HG03378 (cell line): Measurements from ENCODE around the gene EIF1B.

Source experiments
- ATAC-seq: cut with Tn5 transposase; IDR thresholded peaks from one replicate; pipeline ENCODE4 v1.9.1; 2021; ENCODE audit warnings: mild to moderate bottlenecking, moderate library complexity; ENCODE audit not compliant: unreplicated experiment

Gene EIF1B

GRCh38 chr3:40308725-40309417 lies 636 bp upstream of the EIF1B start:
- no peak for ATAC-seq

DNA sequence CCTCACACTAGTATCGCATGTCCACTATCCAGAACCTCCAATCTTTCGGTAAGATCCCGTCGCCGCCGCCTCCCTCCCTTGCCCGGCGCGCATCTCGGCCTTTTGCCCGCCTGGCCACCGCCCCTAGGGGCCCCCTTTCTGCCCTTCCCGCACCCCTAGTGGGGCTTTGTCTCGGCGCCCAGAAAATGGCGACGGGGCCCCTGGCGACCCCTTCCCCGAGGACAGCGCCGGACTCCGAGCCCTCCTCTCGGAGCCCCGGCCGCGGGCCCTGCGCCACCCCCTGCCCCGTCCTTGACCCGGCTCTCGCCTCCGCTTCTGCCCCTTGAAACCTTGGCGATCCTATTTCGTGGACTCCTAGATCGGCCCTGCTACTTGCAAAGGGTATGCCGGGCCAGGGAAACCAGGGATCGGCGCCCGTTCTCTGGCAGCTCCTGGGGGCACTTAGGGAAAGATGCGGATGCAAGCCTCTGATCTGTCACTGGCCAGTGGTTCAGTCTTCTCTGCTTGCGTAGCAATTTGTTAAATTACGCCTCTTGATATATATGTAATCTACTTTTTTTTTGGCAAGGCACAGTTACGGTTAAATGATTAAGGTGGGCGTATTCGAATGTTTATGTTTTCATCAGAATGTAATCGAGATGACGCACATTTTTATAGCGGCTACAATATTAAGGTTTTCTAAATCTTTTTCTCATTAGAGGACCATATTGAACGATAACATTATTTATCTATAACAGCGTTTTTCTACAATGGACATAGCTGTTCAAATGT lies 603 bp downstream of the EIF1B start:
- ATAC-seq: peak; percentile 23

DNA sequence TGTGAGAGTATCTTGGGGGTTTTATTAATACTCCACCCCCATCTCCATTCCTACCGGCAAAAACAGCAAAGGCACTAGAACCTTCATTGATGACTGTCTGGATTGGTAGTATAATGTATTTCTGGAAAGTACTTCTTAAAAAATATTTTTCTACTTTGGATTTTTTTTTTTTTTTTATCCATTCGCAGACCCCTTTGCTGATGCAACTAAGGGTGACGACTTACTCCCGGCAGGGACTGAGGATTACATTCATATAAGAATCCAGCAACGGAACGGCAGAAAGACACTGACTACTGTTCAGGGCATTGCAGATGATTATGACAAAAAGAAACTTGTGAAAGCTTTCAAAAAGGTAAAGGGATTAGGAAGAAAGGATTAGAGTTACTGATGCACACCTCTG lies 1.2 kb downstream of the EIF1B start:
- no peak for ATAC-seq

- no peak for ATAC-seq
Observed at GRCh38 chr3:40312661-40313226, 3.2 kb downstream of the EIF1B start.

- no peak for ATAC-seq
Observed at GRCh38 chr3:40313975-40314860, 4.7 kb downstream of the EIF1B start.

- peak; percentile 64 for ATAC-seq
Observed at GRCh38 chr3:40317061-40317855, 7.8 kb downstream of the EIF1B start.

DNA sequence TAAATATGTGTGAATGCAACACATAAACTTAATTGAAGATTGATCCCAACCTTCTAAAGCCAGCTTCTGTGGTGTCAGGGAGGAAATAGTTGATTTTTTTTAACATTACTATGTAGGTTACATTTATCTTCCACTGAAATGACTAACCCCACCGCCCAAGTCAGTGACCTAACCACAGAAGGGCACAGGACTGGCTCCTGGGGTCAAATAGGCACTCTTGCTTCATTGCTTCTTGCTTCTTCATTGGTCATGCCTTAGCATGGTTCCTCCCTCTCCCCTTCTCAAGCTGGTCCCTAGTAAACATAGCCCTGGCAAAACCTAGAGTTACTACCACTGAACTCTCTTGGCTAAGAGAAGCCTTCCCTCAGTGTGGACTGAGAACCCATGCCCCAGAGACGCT lies 12.3 kb downstream of the EIF1B start:
- ATAC-seq: no peak

DNA sequence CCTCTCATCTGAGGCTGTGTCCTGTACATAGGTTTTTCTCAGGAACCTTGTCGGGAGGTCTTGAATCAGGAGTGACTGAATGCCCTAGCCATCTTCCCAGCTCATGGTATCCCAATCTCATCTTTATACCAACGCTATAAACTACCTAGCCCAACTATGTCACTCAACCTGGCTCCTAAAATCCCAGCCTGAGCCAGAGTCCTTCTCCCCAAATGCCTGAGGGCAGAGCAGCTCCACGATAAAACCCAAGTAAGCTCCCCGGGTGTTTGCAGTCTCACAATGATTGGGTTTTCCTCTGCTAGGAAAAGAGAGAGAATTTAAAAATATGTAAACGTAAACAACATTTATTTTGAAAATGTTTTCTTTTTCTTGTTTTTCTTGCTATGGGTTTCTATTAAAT lies 14.4 kb downstream of the EIF1B start:
- ATAC-seq: no peak

DNA sequence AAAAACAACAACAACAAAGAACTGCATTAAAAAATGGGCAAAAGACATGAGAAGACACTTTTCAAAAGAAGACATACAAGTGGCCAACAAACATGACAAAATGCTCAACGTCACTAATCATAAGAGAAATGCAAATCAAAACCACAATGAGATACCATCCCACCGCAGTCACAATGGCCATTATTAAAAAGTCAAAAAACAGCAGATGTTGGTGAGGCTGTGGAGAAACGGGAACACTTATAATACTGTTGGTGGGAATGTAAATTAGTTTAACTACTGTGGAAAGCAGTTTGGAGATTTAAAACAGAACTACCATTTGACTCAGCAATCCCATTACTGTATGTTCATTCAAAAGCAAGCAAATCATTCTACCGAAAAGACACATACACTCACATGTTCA lies 15.1 kb downstream of the EIF1B start:
- ATAC-seq: no peak

DNA sequence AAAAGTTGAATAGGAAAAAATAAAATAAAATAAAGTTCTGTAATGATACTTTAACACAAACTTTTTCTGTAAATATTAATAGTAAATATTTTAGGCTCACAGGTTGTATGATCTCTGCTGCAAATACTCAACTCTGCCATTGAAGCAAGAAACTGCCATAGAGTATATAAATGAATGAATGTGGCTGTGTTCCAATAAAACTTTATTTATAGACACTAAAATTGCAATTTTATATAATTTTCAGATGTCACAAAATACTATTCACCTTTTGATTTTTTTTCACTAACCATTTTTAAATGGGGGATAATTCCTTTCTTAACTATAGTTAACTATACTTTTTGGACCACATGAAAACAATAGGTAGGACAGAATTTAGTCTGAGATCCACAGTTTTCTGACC lies 16.0 kb downstream of the EIF1B start:
- ATAC-seq: no peak

DNA sequence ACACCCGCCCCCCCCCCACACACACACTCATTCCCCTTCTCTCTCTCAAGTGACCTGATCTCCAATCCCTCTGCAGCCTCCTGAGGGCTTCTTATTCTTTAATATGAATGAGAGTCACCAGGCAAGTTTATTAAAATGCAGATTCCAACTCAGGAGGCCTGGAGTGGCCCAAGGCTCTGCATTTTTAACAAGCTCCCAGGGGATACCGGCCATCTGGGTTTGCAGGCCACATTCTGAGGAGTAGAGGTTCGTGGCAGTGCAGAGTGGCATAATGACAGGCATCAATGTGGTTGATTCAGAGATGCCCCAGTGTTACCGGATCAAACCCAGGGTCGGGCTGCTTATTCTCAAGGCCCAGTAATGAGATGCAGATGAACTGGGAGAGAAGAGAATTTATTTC lies 18.9 kb downstream of the EIF1B start:
- no peak for ATAC-seq

DNA sequence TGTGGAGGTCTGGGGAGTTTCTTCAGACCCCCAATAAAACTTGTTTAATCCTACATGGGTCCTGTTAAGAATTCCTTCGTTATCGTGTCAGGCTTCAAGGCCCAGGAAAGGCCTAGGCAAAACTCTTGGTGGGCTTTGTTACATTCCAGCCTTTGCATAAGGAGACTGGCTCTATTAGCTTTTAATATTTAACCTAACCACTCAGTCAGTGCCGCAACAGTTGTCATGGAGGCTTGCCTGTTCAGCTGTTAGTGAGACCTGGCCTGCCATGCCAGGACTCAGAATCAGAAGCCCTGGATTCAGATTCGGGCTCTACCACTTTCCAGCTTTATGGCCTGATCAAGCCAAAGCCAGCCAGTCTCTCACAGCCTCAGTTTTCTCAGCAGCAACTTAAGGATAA lies 19.6 kb downstream of the EIF1B start:
- no peak for ATAC-seq

GRCh38 chr3:40332684-40333083 lies 23.2 kb downstream of the EIF1B start:
- ATAC-seq: no peak

DNA sequence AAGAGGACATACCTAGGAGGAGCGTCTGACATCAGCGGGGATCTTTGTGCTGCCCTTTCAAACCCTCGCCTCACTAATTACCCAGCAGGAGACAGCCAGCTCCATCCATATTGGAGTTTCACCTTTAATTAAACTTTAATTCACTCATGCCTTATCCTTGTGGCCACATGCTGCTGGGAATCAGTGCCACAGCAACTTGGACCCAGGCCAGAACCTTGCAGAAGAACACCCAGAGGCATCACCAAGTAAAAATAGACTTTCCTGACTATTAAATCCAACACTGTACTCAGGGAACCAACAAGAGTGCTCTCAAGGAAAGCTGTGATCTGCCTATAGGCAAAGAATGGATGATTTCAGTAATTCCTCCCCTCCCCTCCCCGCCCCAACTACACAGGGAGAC lies 23.9 kb downstream of the EIF1B start:
- ATAC-seq: no peak

DNA sequence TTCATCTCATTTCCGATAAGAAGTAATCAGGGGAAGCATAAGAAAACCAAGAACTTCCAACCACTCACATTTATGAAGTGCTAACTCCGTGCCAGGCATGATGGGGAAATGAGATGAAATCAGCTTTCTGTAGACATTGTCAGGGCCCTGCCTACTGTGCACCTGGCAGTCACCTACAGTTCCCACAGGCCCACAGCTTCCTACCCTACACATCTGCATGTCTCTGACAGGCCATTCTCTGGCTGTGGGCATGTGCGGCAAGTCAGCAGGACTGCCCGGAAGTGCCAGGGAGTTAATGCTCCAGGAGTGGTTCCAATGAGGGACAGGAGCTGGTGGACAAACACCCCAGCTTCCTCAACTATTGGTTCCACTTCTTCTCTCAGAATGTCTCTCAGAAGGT lies 24.3 kb downstream of the EIF1B start:
- no peak for ATAC-seq

DNA sequence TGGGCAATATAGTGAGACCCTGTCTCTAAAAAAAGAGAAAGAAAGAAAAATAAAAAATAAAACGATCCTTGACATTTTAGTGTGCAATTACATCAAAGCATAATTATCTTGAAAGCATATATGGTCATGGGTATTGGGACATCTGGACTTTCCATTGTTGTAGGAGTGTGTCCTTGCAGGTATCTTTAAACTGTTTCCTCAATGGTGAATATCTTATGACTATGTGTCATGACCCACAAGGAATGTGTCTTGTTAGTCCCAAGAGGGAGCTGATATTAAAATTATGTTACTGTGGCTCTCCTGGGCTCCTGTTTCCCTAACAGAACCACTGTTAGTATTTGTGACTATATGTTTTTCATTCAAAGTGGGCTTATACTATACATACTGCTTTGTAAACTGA lies 26.6 kb downstream of the EIF1B start:
- no peak for ATAC-seq

GRCh38 chr3:40336511-40337135 lies 27.1 kb downstream of the EIF1B start:
- ATAC-seq: no peak

- no peak for ATAC-seq
Observed at GRCh38 chr3:40337136-40338108, 27.9 kb downstream of the EIF1B start.

DNA sequence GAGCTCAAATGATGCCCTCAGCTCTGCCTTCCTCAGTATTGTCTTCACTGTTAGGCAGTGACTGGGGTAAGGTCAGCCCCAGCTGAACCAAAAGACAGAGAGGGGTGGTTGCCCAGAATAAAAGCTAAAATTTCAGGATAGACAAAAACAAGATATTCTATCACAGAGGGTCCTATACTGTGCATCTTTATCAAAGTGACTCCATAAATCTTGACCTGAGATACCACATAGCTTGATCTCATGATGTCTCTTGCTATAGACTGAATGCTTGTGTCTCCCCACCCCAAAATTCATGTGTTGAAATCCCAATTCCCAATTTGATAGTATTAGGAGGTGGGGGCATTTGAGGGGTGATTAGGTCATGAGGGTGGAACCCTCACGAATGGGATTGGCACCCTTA lies 30.4 kb downstream of the EIF1B start:
- ATAC-seq: no peak
